T-helper 17 cell (primary cell): ENCODE data around the gene TERT. TPM values are rescaled to one million over a fixed set of nuclear protein-coding genes. Genes with fewer than 3 reads are reported as not detected.
"Not testable (repeated sequence)": the region's sequence is repeated elsewhere in the genome, so short reads cannot be mapped to it uniquely, and the experiment has no call there.

ENCODE experiments used
- ATAC-seq: fragments of 150-1000 bp; cut with Tn5 transposase; 2 replicates; pipeline ENCODE4 v1.10.0; 2021; ENCODE audit warnings: mild to moderate bottlenecking, moderate library complexity
- DNase-seq, 3 donors: peaks; one replicate each; pipeline versions ENCODE4 v3.0.0 to v3.0.0-alpha.2; 2020 to 2021
- H3K9me3 ChIP-seq: one replicate; pipeline ENCODE4 v1.7.0; 2013; ENCODE audit warnings: low read length, mild to moderate bottlenecking; ENCODE audit not compliant: control insufficient read depth, poor library complexity, severe bottlenecking
- H3K27ac Mint-ChIP-seq: one replicate; pipeline ENCODE4 v1.8.0; 2022; ENCODE audit warnings: mild to moderate bottlenecking, moderate library complexity, mixed read lengths
- H3K27me3 Mint-ChIP-seq: one replicate; pipeline ENCODE4 v1.8.0; 2022; ENCODE audit warnings: mixed read lengths
- H3K36me3 Mint-ChIP-seq: one replicate; pipeline ENCODE4 v1.8.0; 2022; ENCODE audit warnings: low read depth, mixed read lengths
- H3K4me1 Mint-ChIP-seq: one replicate; pipeline ENCODE4 v1.8.0; 2022; ENCODE audit warnings: mild to moderate bottlenecking, mixed read lengths
- H3K4me3 Mint-ChIP-seq: one replicate; pipeline ENCODE4 v1.8.0; 2022; ENCODE audit warnings: mild to moderate bottlenecking, moderate library complexity, mixed read lengths
- total RNA-seq, 4 donors: library from RNA in 2 of 4; stranded (reverse) in 2 of 4; gene quantifications; one replicate each; pipeline ENCODE4 v1.2.3 and lab custom pipeline; 2022 to 2026

The TERT gene
- total RNA-seq = under 1 TPM; 0.10 to 0.80 TPM
- 0.15 to 0.23 reads per million in 2 donors for total RNA-seq (lab: John Stamatoyannopoulos, UW)

GRCh38 chr5:1294835-1295649, at the start of gene TERT:
TSS of gene TERT (minus strand) at chr5:1295068. CDS start at chr5:1294989, 79 bp downstream.
- peak; percentile 87 for ATAC-seq
- peaks cover 3% of the 10 kb centered on the region for H3K4me1 Mint-ChIP-seq
- no peak within 1 kb of the TSS for H3K27ac Mint-ChIP-seq
- peak within 1 kb of the TSS; percentile 74 for H3K4me3 Mint-ChIP-seq
- no peaks in the 10 kb centered on the region for H3K27me3 Mint-ChIP-seq
- peak; percentile 54 to 68 (median 62) for DNase-seq
- H3K9me3 ChIP-seq = no peaks in the 10 kb centered on the region
- no peaks in the 10 kb centered on the region for H3K36me3 Mint-ChIP-seq

- ATAC-seq (peak; percentile 48), DNase-seq (no peak)
- peaks cover 21% of the 10 kb centered on the region for H3K4me1 Mint-ChIP-seq
- H3K27ac Mint-ChIP-seq = peak overlapping the region; percentile 77
- H3K36me3 Mint-ChIP-seq = no peaks in the 10 kb centered on the region
- H3K9me3 ChIP-seq = no peaks in the 10 kb centered on the region
- peak overlapping the region; percentile 89 for H3K4me3 Mint-ChIP-seq
- no peaks in the 10 kb centered on the region for H3K27me3 Mint-ChIP-seq
These were observed 49.3 kb upstream of the TERT start for GRCh38 chr5:1343931-1344901.

GRCh38 chr5:1343315-1343751, 48.5 kb upstream of the TERT start:
- Mint-ChIP-seq H3K27ac (no peak overlapping the region), H3K4me3 (peak overlapping the region; percentile 89), H3K36me3 (no peaks in the 10 kb centered on the region), H3K27me3 (no peaks in the 10 kb centered on the region), H3K4me1 (peaks cover 21% of the 10 kb centered on the region)
- ATAC-seq (no peak), DNase-seq (no peak)
- H3K9me3 ChIP-seq = no peaks in the 10 kb centered on the region

- not testable (repeated sequence) for H3K36me3 Mint-ChIP-seq, H3K27me3 Mint-ChIP-seq, H3K27ac Mint-ChIP-seq, H3K4me3 Mint-ChIP-seq, ATAC-seq, H3K9me3 ChIP-seq, DNase-seq
- peaks cover 21% of the 10 kb centered on the region for H3K4me1 Mint-ChIP-seq
These were observed 47.8 kb upstream of the TERT start for GRCh38 chr5:1342711-1343110.

GRCh38 chr5:1342268-1342667, 47.4 kb upstream of the TERT start:
- no peak for ATAC-seq
- no peak overlapping the region for H3K4me3 Mint-ChIP-seq
- peaks cover 21% of the 10 kb centered on the region for H3K4me1 Mint-ChIP-seq
- DNase-seq = no peak
- H3K27me3 Mint-ChIP-seq = no peaks in the 10 kb centered on the region
- H3K36me3 Mint-ChIP-seq = no peaks in the 10 kb centered on the region
- no peaks in the 10 kb centered on the region for H3K9me3 ChIP-seq
- H3K27ac Mint-ChIP-seq = no peak overlapping the region

DNA sequence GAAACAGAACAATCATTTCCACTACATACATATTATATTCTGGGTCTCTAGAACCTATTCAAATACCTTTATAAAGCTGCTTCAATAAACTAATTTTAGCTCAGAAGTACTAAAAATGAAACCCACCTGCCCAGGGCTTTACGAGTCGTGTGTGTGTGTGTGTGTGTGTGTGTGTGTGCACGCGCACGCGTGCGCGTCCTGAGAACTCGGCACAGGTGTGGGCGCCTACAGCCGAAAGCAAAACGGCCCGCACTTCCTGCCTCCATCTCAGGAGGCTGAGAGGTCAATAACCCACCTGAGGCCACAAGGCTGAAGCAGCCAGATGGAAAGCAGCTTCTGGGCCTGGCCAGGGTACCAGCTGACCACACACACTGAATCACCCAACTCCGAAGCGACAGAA, 47.0 kb upstream of the TERT start:
- no peak overlapping the region for H3K27ac Mint-ChIP-seq
- no peaks in the 10 kb centered on the region for H3K27me3 Mint-ChIP-seq
- H3K4me1 Mint-ChIP-seq = peaks cover 21% of the 10 kb centered on the region
- H3K36me3 Mint-ChIP-seq = no peaks in the 10 kb centered on the region
- no peak overlapping the region for H3K4me3 Mint-ChIP-seq
- H3K9me3 ChIP-seq = no peaks in the 10 kb centered on the region
- DNase-seq = no peak
- ATAC-seq = no peak

- H3K4me1 Mint-ChIP-seq = peaks cover 20% of the 10 kb centered on the region
- H3K36me3 Mint-ChIP-seq, H3K27me3 Mint-ChIP-seq, H3K9me3 ChIP-seq, H3K4me3 Mint-ChIP-seq, H3K27ac Mint-ChIP-seq, ATAC-seq, DNase-seq: not testable (repeated sequence)
These were observed 44.9 kb upstream of the TERT start for GRCh38 chr5:1339818-1340210.

GRCh38 chr5:1339139-1339817, 44.4 kb upstream of the TERT start:
- not testable (repeated sequence) for H3K36me3 Mint-ChIP-seq, DNase-seq, ATAC-seq, H3K9me3 ChIP-seq, H3K27me3 Mint-ChIP-seq, H3K4me3 Mint-ChIP-seq, H3K27ac Mint-ChIP-seq
- peaks cover 19% of the 10 kb centered on the region for H3K4me1 Mint-ChIP-seq

GRCh38 chr5:1338506-1339070, 43.7 kb upstream of the TERT start:
- no peaks in the 10 kb centered on the region for H3K9me3 ChIP-seq
- Mint-ChIP-seq H3K4me1 (peaks cover 14% of the 10 kb centered on the region), H3K27ac (no peak overlapping the region), H3K4me3 (no peak overlapping the region), H3K36me3 (peaks cover 2% of the 10 kb centered on the region), H3K27me3 (no peaks in the 10 kb centered on the region)
- DNase-seq (no peak), ATAC-seq (no peak)

DNA sequence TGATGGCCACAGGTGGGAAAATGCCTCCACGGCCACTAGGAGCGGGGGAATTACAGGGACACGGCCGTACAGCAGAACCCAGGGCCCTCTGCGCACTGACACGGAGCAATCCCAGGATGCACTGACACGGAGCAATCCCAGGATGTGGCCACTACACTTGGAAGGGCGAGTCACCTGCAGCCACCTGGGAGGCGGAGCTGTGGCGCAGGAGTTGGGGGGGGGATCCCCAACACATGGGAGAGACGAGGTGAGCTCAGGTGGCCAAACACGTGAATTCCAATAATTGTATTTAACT, 43.3 kb upstream of the TERT start:
- ATAC-seq (no peak), DNase-seq (no peak)
- no peak overlapping the region for H3K27ac Mint-ChIP-seq
- no peaks in the 10 kb centered on the region for H3K27me3 Mint-ChIP-seq
- H3K4me3 Mint-ChIP-seq = no peak overlapping the region
- peaks cover 2% of the 10 kb centered on the region for H3K36me3 Mint-ChIP-seq
- H3K9me3 ChIP-seq = no peaks in the 10 kb centered on the region
- H3K4me1 Mint-ChIP-seq = peaks cover 10% of the 10 kb centered on the region

- no peaks in the 10 kb centered on the region for H3K9me3 ChIP-seq
- peaks cover 2% of the 10 kb centered on the region for H3K36me3 Mint-ChIP-seq
- H3K27ac Mint-ChIP-seq = no peak overlapping the region
- peaks cover 9% of the 10 kb centered on the region for H3K4me1 Mint-ChIP-seq
- H3K4me3 Mint-ChIP-seq = no peak overlapping the region
- ATAC-seq (no peak), DNase-seq (no peak)
- no peaks in the 10 kb centered on the region for H3K27me3 Mint-ChIP-seq
These were observed 42.8 kb upstream of the TERT start for GRCh38 chr5:1337489-1338195.

DNA sequence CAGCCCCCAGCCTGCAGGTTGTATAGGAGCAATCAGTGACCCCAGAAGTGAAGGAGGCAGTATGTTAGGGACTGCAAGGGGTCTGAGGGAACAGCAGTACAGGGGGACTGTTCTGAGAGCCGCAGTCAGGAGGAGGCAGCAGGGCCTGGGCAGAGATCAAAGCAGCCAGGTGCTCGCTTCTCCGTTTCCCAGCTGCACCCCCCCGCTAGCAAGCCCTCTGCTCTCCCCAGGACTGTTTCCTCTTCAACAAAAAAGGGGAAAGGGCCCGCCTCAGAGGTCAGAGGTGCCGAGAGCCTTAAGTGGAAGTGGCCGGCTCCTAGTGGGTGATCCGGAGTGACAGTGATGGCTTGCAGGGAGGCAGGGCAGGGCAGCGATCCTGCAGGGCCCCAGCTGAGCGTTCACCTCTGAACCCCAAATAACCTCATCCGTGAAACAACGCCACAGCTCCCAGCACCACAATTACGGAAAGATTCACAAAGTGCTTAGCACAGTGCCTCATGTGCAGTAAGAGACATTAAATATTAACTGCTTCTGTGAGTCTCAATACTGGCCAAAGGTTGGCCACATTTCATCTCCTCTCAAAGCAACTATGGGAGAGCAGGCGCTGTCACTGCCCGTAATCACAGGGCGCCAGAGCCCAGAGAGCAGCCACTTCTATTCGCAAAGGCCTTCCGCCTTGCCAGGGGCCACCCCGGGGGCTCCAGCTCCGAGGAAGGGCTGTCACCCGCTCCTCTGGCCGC, 42.1 kb upstream of the TERT start:
- Mint-ChIP-seq H3K4me3 (no peak overlapping the region), H3K27me3 (no peaks in the 10 kb centered on the region), H3K36me3 (peaks cover 2% of the 10 kb centered on the region), H3K4me1 (peaks cover 9% of the 10 kb centered on the region), H3K27ac (no peak overlapping the region)
- no peak for DNase-seq
- H3K9me3 ChIP-seq = no peaks in the 10 kb centered on the region
- ATAC-seq = no peak
